Natural killer cell (primary cell): Measurements from ENCODE around the gene PRKG1. TPM values are rescaled to one million over a fixed set of nuclear protein-coding genes. Genes with fewer than 3 reads are reported as not detected.

Experiments used
- ATAC-seq, 3 donors: fragments of 150-1000 bp in 2 of 3; fragments of 200-7000 bp in 1 of 3; cut with Tn5 transposase; 1 replicate in 1 of 3; 2 replicates in 2 of 3; pipeline ENCODE4 v1.10.0; 2021; ENCODE audit warnings: mild to moderate bottlenecking in 2 of 3, moderate library complexity in 2 of 3
- DNase-seq, 2 donors: peaks; one replicate each; pipeline versions ENCODE4 v3.0.0 to v3.0.0-alpha.2; 2013 to 2021; ENCODE audit warnings: mixed read lengths in 1 of 2
- H3K27ac ChIP-seq: one replicate; pipeline ENCODE4 v1.5.1; 2013; ENCODE audit warnings: mild to moderate bottlenecking, low read length
- H3K27me3 ChIP-seq: one replicate; pipeline ENCODE4 v1.6.1; 2013; ENCODE audit warnings: low read length; ENCODE audit not compliant: control insufficient read depth, insufficient read depth
- H3K36me3 ChIP-seq: one replicate; pipeline ENCODE4 v1.6.1; 2013; ENCODE audit warnings: low read length; ENCODE audit not compliant: control insufficient read depth, insufficient read depth
- H3K4me1 ChIP-seq: one replicate; pipeline ENCODE4 v1.6.1; 2013; ENCODE audit warnings: low read length; ENCODE audit not compliant: control insufficient read depth, insufficient read depth
- H3K4me3 ChIP-seq: one replicate; pipeline ENCODE4 v1.5.1; 2013; ENCODE audit warnings: low read length
- H3K9me3 ChIP-seq: one replicate; pipeline ENCODE4 v1.6.1; 2013; ENCODE audit warnings: low read length; ENCODE audit not compliant: control insufficient read depth, insufficient read depth
- H3K27ac Mint-ChIP-seq, 2 donors: one replicate each; pipeline ENCODE4 v1.8.0; 2022; ENCODE audit warnings: mild to moderate bottlenecking in 2 of 2, mixed read lengths in 2 of 2, moderate library complexity in 1 of 2
- H3K27me3 Mint-ChIP-seq, 2 donors: one replicate each; pipeline ENCODE4 v1.8.0; 2022; ENCODE audit warnings: low read depth in 2 of 2, mixed read lengths in 2 of 2
- H3K36me3 Mint-ChIP-seq: one replicate; pipeline ENCODE4 v1.8.0; 2022; ENCODE audit warnings: mixed read lengths
- H3K4me1 Mint-ChIP-seq, 2 donors: one replicate each; pipeline ENCODE4 v1.8.0; 2022; ENCODE audit warnings: mixed read lengths in 2 of 2
- H3K4me3 Mint-ChIP-seq: one replicate; pipeline ENCODE4 v1.8.0; 2022; ENCODE audit warnings: mild to moderate bottlenecking, moderate library complexity, mixed read lengths
- H3K9me3 Mint-ChIP-seq, 2 donors: one replicate each; pipeline ENCODE4 v1.8.0; 2022; ENCODE audit warnings: mixed read lengths in 2 of 2
- WGBS: methylation state at CpG from one replicate; pipeline ENCODE4 v1.1.7; 2013; ENCODE audit warnings: missing lambda C conversion rate; ENCODE audit not compliant: insufficient coverage; 5-methylcytosine and 5-hydroxymethylcytosine counted together
- intact Hi-C: fragments of 100-400 bp; cut with micrococcal nuclease; formaldehyde crosslinking; loops from one replicate; pipeline ENCODE4 v1.14.2; 2022
- total RNA-seq, 4 donors: library from RNA; stranded (reverse); fragments of 120-200 nt in 1 of 4; gene quantifications; one replicate each; pipeline versions ENCODE4 v1.2.3 to v1.2.4, GENCODE V29; 2013 to 2022
- TF ChIP-seq, protein P1 (sequence below): fragments of 200-600 bp; IDR thresholded peaks from one replicate; pipeline ENCODE4 v1.8.0; 2022; ENCODE audit warnings: antibody characterized with exemption

Gene PRKG1
- total RNA-seq, 3 donors from 2014 or later (not counting 1 experiment from before 2014, with no cell fraction given): 0.23 to 0.41 (median 0.35) TPM

DNA sequence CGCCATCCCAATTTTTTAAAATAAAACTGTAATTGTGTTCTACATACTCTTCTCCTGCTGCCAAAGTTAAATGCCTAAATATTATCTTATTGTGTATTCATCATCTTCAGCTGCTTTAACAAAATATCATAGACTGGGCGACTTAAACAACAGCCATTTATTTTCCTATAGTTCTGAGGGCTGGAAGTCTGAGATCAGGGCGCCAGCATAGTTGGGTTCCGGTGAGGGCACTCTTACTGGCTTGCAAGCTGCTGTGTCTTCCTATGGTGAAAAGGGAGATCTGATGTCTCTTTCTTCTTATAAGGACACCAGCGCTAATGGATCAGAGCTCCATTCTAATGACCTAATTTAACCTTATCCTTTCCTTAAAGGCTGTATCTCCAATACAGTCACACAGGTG, 594.8 kb downstream of the PRKG1 start:
- WGBS: 67% methylated on average over 1 of the region's 5 CpGs
- no peak for ATAC-seq
- TF ChIP-seq, protein P1, sequence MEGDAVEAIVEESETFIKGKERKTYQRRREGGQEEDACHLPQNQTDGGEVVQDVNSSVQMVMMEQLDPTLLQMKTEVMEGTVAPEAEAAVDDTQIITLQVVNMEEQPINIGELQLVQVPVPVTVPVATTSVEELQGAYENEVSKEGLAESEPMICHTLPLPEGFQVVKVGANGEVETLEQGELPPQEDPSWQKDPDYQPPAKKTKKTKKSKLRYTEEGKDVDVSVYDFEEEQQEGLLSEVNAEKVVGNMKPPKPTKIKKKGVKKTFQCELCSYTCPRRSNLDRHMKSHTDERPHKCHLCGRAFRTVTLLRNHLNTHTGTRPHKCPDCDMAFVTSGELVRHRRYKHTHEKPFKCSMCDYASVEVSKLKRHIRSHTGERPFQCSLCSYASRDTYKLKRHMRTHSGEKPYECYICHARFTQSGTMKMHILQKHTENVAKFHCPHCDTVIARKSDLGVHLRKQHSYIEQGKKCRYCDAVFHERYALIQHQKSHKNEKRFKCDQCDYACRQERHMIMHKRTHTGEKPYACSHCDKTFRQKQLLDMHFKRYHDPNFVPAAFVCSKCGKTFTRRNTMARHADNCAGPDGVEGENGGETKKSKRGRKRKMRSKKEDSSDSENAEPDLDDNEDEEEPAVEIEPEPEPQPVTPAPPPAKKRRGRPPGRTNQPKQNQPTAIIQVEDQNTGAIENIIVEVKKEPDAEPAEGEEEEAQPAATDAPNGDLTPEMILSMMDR: no peak
- intact Hi-C loops: no loop called here
- Mint-ChIP-seq H3K36me3 (no peaks in the 10 kb centered on the region), H3K27me3 (peaks cover 6 to 7% of the 10 kb centered on the region in 2 donors), H3K9me3 (no peaks in the 10 kb centered on the region), H3K27ac (no peak overlapping the region), H3K4me3 (no peak overlapping the region), H3K4me1 (no peaks in the 10 kb centered on the region)
- no peaks in the 10 kb centered on the region for H3K9me3 ChIP-seq
- no peak for DNase-seq
- H3K4me3 ChIP-seq: no peak overlapping the region
- no peaks in the 10 kb centered on the region for H3K4me1 ChIP-seq
- no peak overlapping the region for H3K27ac ChIP-seq
- H3K36me3 ChIP-seq: no peaks in the 10 kb centered on the region
- no peaks in the 10 kb centered on the region for H3K27me3 ChIP-seq

DNA sequence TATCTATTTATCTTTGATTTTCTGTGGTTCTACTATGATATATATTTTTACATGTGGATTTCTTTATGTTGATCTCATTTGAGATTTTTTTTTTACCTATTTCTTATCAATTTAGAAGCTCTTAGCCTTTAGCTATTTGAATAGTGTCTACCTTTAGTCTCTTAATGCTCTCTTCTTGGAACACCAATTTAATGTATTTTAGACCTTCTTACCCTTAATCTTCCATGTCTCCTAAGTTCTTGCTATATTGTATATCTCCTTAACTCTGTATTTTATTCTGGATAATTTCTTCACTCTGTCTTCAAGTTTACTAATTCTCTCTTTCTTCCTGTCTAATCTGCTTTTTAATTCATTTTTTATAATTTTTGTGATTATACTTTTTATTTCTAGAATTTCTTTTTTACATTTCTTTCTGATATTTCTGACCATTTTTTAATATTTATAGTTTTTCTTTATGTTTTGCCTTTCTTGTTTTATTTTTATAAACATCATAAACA, 597.8 kb downstream of the PRKG1 start:
- H3K4me3 ChIP-seq: no peak overlapping the region
- H3K4me3 Mint-ChIP-seq: no peak overlapping the region
- peaks cover 2% of the 10 kb centered on the region for H3K27me3 ChIP-seq
- TF ChIP-seq, protein P1: no peak
- intact Hi-C loops: no loop called here
- DNase-seq (no peak), ATAC-seq (no peak)
- H3K36me3 ChIP-seq: no peaks in the 10 kb centered on the region
- H3K36me3 Mint-ChIP-seq: no peaks in the 10 kb centered on the region
- no peaks in the 10 kb centered on the region for H3K4me1 Mint-ChIP-seq
- no peaks in the 10 kb centered on the region for H3K9me3 ChIP-seq
- H3K27me3 Mint-ChIP-seq: peaks cover 3 to 12% of the 10 kb centered on the region in 2 donors
- no peak overlapping the region for H3K27ac ChIP-seq
- H3K27ac Mint-ChIP-seq: no peak overlapping the region
- H3K9me3 Mint-ChIP-seq: no peaks in the 10 kb centered on the region
- no peaks in the 10 kb centered on the region for H3K4me1 ChIP-seq

- intact Hi-C loops: no loop called here
These were observed 600.8 kb downstream of the PRKG1 start for GRCh38 chr10:51675088-51675487.

DNA sequence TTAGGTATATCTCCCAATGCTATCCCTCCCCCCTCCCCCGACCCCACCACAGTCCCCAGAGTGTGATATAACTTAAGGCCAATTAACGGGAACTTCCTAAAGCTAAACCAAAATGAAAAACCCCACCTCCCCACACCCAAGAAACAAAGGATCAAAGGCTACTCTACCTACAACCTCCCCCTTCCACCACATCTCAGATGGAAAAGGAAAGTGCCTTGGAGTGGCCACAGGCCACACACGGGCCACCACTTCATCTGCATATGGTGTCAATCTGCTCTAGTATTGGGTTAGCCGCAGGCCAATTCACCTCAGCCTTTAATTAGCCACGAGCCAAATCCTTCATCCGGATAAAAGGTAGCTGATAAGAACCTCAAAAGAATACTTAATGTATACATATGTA, 605.6 kb downstream of the PRKG1 start:
- Mint-ChIP-seq H3K9me3 (no peaks in the 10 kb centered on the region), H3K36me3 (no peaks in the 10 kb centered on the region), H3K27me3 (peaks cover 14 to 47% of the 10 kb centered on the region in 2 donors), H3K4me1 (no peaks in the 10 kb centered on the region), H3K4me3 (no peak overlapping the region), H3K27ac (no peak overlapping the region)
- no peaks in the 10 kb centered on the region for H3K4me1 ChIP-seq
- no peaks in the 10 kb centered on the region for H3K9me3 ChIP-seq
- DNase-seq: no peak
- H3K27ac ChIP-seq: no peak overlapping the region
- ATAC-seq: no peak
- TF ChIP-seq, protein P1: no peak
- H3K27me3 ChIP-seq: peaks cover 4% of the 10 kb centered on the region
- H3K4me3 ChIP-seq: no peak overlapping the region
- no peaks in the 10 kb centered on the region for H3K36me3 ChIP-seq
- intact Hi-C loops: no loop called here
- 73% methylated on average over 6 of the region's 6 CpGs for WGBS

More at GRCh38 chr10:51675088-51675487, 600.8 kb downstream of the PRKG1 start:
- TF ChIP-seq, protein P1: no peak
- Histone ChIP-seq H3K9me3 (no peaks in the 10 kb centered on the region), H3K4me1 (no peaks in the 10 kb centered on the region), H3K27me3 (peaks cover 4% of the 10 kb centered on the region), H3K4me3 (no peak overlapping the region), H3K36me3 (no peaks in the 10 kb centered on the region), H3K27ac (no peak overlapping the region)
- Mint-ChIP-seq H3K9me3 (no peaks in the 10 kb centered on the region), H3K4me3 (no peak overlapping the region), H3K4me1 (no peaks in the 10 kb centered on the region), H3K27me3 (peaks cover 8 to 36% of the 10 kb centered on the region in 2 donors), H3K36me3 (no peaks in the 10 kb centered on the region), H3K27ac (no peak overlapping the region)
- ATAC-seq: no peak
- DNase-seq: no peak
